Measurements from ENCODE around the gene TMEM72. TPM values are rescaled to one million over a fixed set of nuclear protein-coding genes. Genes with fewer than 3 reads are reported as not detected.

Gene TMEM72
- total RNA-seq, 2 experiments from 2014 or later = not detected

- ChIA-PET CTCF (interaction anchor here (1.0 to 3.0 kb wide), 5 partner anchors 10 to 131 kb away, joined by 3 to 9 read pairs (median 3); no protein-coding TSS in a partner anchor), POLR2A (no interaction called here)
- H3K27me3 Mint-ChIP-seq = peaks cover 7% of the 10 kb centered on the region
- no peaks in the 10 kb centered on the region for H3K36me3 Mint-ChIP-seq (ENCODE audit: low read depth)
- H3K9me3 Mint-ChIP-seq (ENCODE audit: low read depth) = no peaks in the 10 kb centered on the region
- peak overlapping the region; percentile 67 for H3K4me3 Mint-ChIP-seq
- ATAC-seq (peak; percentile 95), DNase-seq (peak; percentile 87)
- peaks cover 6% of the 10 kb centered on the region for H3K4me1 Mint-ChIP-seq
- intact Hi-C loops (cut with DNase I, micrococcal nuclease) = loop anchor here in 1 of 2 experiments (2.0 kb wide), 1 partner anchor 14 kb away; no protein-coding TSS in a partner anchor
- peak overlapping the region; percentile 55 for H3K27ac Mint-ChIP-seq
Observed at GRCh38 chr10:44878706-44879530, 32.2 kb upstream of the TMEM72 start.

- no peak for ATAC-seq
- Mint-ChIP-seq H3K27me3 (peaks cover 7% of the 10 kb centered on the region), H3K27ac (no peak overlapping the region), H3K36me3 (ENCODE audit: low read depth) (no peaks in the 10 kb centered on the region), H3K4me3 (peak overlapping the region; percentile 67), H3K4me1 (peaks cover 6% of the 10 kb centered on the region), H3K9me3 (ENCODE audit: low read depth) (no peaks in the 10 kb centered on the region)
- intact Hi-C loops (cut with DNase I, micrococcal nuclease) = loop anchor here in 1 of 2 experiments (2.0 kb wide), 1 partner anchor 15 kb away; no protein-coding TSS in a partner anchor
- POLR2A ChIA-PET = no interaction called here
- DNase-seq = no peak
- CTCF ChIA-PET = interaction anchor here (1.4 to 3.0 kb wide), 3 partner anchors 11 to 21 kb away, joined by 3 to 9 read pairs (median 6); no protein-coding TSS in a partner anchor
Observed at GRCh38 chr10:44879531-44879899, 31.6 kb upstream of the TMEM72 start.

- H3K27me3 Mint-ChIP-seq = peaks cover 7% of the 10 kb centered on the region
- DNase-seq (no peak), ATAC-seq (no peak)
- peaks cover 6% of the 10 kb centered on the region for H3K4me1 Mint-ChIP-seq
- intact Hi-C loops (cut with DNase I, micrococcal nuclease) = no loop called here
- H3K36me3 Mint-ChIP-seq (ENCODE audit: low read depth) = no peaks in the 10 kb centered on the region
- POLR2A ChIA-PET = no interaction called here
- H3K4me3 Mint-ChIP-seq = no peak overlapping the region
- CTCF ChIA-PET = interaction anchor here (1.9 kb wide), 1 partner anchor 10 kb away, joined by 6 read pairs; no protein-coding TSS in a partner anchor
- H3K9me3 Mint-ChIP-seq (ENCODE audit: low read depth) = no peaks in the 10 kb centered on the region
- H3K27ac Mint-ChIP-seq = no peak overlapping the region
Observed at GRCh38 chr10:44880090-44880715, 30.9 kb upstream of the TMEM72 start.

GRCh38 chr10:44881649-44882048, 29.5 kb upstream of the TMEM72 start:
- Mint-ChIP-seq H3K36me3 (ENCODE audit: low read depth) (no peaks in the 10 kb centered on the region), H3K9me3 (ENCODE audit: low read depth) (no peaks in the 10 kb centered on the region), H3K27ac (no peak overlapping the region), H3K4me1 (peaks cover 6% of the 10 kb centered on the region), H3K4me3 (no peak overlapping the region), H3K27me3 (peaks cover 7% of the 10 kb centered on the region)
- POLR2A ChIA-PET = no interaction called here
- CTCF ChIA-PET = no interaction called here
- DNase-seq (no peak), ATAC-seq (no peak)
- intact Hi-C loops (cut with DNase I, micrococcal nuclease) = no loop called here

- ChIA-PET CTCF (no interaction called here), POLR2A (no interaction called here)
- no peak overlapping the region for H3K4me3 Mint-ChIP-seq
- ATAC-seq (no peak), DNase-seq (no peak)
- H3K9me3 Mint-ChIP-seq (ENCODE audit: low read depth) = no peaks in the 10 kb centered on the region
- H3K36me3 Mint-ChIP-seq (ENCODE audit: low read depth) = no peaks in the 10 kb centered on the region
- intact Hi-C loops (cut with DNase I, micrococcal nuclease) = no loop called here
- no peak overlapping the region for H3K27ac Mint-ChIP-seq
- H3K4me1 Mint-ChIP-seq = peaks cover 6% of the 10 kb centered on the region
- H3K27me3 Mint-ChIP-seq = peaks cover 7% of the 10 kb centered on the region
Observed at GRCh38 chr10:44882166-44882720, 28.9 kb upstream of the TMEM72 start.

DNA sequence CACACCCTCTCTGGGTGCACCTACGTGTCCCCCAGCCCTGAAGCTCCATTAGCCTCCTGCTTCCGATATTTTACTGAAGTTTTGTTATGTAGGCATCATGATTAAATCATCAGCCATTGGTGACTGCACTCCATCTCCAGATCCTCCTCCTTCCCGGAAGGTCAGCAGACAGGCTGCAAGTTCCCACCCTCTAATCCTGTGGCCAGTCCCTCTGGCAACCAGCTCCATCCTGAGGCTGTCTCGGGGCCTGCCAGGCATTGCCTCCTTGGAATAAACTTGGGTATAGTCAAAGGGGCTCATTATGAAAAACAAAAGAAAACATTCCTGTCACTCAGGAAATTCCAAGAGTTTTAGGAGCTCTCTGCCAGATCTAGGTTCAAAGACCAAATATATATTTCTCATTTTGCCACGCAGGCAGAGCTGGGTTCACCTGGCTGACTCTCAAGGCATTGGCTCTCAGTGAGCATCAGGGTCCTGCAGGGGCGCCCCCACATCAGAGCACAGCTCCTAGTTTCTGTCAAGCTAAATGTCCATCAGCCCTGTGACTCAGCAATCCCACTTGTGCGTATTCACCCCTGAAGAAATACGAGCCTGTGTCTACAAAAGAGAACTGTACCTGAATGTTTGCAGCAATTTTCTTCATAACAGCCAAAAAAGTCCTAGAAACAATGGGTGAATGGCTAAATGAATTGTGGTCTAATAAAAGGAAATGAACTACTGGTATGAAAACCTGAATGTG, 27.4 kb upstream of the TMEM72 start:
- Mint-ChIP-seq H3K36me3 (ENCODE audit: low read depth) (no peaks in the 10 kb centered on the region), H3K4me3 (no peak overlapping the region), H3K27ac (no peak overlapping the region), H3K27me3 (peaks cover 7% of the 10 kb centered on the region), H3K4me1 (peaks cover 5% of the 10 kb centered on the region), H3K9me3 (ENCODE audit: low read depth) (no peaks in the 10 kb centered on the region)
- intact Hi-C loops (cut with DNase I, micrococcal nuclease) = no loop called here
- ATAC-seq = no peak
- CTCF ChIA-PET = no interaction called here
- POLR2A ChIA-PET = interaction anchor here (0.7 kb wide), 1 partner anchor 126 kb away, joined by 7 read pairs; no protein-coding TSS in a partner anchor
- DNase-seq = no peak

- ChIA-PET CTCF (interaction anchor here (0.6 kb wide), 1 partner anchor 784 kb away, joined by 3 read pairs; no protein-coding TSS in a partner anchor), POLR2A (no interaction called here)
- DNase-seq = no peak
- peaks cover 2% of the 10 kb centered on the region for H3K27me3 Mint-ChIP-seq
- ATAC-seq = no peak
- no peak overlapping the region for H3K27ac Mint-ChIP-seq
- H3K4me1 Mint-ChIP-seq = no peaks in the 10 kb centered on the region
- H3K9me3 Mint-ChIP-seq (ENCODE audit: low read depth) = no peaks in the 10 kb centered on the region
- no peak overlapping the region for H3K4me3 Mint-ChIP-seq
- intact Hi-C loops (cut with DNase I, micrococcal nuclease) = no loop called here
- no peaks in the 10 kb centered on the region for H3K36me3 Mint-ChIP-seq (ENCODE audit: low read depth)
Observed at GRCh38 chr10:44885710-44886109, 25.4 kb upstream of the TMEM72 start.

DNA sequence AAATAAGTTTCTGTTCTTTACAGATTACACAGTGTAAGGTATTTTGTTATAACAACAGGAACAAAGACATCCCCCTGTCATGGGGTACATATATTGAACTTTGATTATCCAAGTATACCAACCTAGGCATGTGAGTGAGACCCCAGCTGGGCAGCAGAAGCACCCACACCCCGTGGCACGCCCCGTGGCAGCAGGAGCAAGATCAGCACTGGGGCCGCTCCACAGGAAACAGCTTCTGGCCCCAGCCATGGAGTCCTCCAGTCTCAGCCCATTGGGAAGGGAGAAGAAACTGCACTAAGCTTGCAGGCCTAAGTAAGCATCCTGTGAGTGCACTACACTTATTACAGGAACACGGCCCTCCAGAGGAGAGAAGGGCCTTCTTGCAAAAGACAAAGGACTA, 24.2 kb upstream of the TMEM72 start:
- CTCF ChIA-PET = interaction anchor here (0.9 kb wide), 1 partner anchor 53 kb away, joined by 3 read pairs; no protein-coding TSS in a partner anchor
- Mint-ChIP-seq H3K4me3 (no peak overlapping the region), H3K27me3 (peaks cover 2% of the 10 kb centered on the region), H3K27ac (no peak overlapping the region), H3K4me1 (no peaks in the 10 kb centered on the region), H3K9me3 (ENCODE audit: low read depth) (no peaks in the 10 kb centered on the region), H3K36me3 (ENCODE audit: low read depth) (no peaks in the 10 kb centered on the region)
- ATAC-seq = no peak
- intact Hi-C loops (cut with DNase I, micrococcal nuclease) = no loop called here
- POLR2A ChIA-PET = no interaction called here
- DNase-seq = no peak

GRCh38 chr10:44888886-44889285, 22.3 kb upstream of the TMEM72 start:
- Mint-ChIP-seq H3K27me3 (no peaks in the 10 kb centered on the region), H3K4me3 (no peak overlapping the region), H3K27ac (no peak overlapping the region), H3K36me3 (ENCODE audit: low read depth) (no peaks in the 10 kb centered on the region), H3K4me1 (no peaks in the 10 kb centered on the region), H3K9me3 (ENCODE audit: low read depth) (no peaks in the 10 kb centered on the region)
- DNase-seq (no peak), ATAC-seq (no peak)
- intact Hi-C loops (cut with DNase I, micrococcal nuclease) = no loop called here
- ChIA-PET CTCF (interaction anchor here (0.9 kb wide), 1 partner anchor 10 kb away, joined by 3 read pairs; no protein-coding TSS in a partner anchor), POLR2A (no interaction called here)

DNA sequence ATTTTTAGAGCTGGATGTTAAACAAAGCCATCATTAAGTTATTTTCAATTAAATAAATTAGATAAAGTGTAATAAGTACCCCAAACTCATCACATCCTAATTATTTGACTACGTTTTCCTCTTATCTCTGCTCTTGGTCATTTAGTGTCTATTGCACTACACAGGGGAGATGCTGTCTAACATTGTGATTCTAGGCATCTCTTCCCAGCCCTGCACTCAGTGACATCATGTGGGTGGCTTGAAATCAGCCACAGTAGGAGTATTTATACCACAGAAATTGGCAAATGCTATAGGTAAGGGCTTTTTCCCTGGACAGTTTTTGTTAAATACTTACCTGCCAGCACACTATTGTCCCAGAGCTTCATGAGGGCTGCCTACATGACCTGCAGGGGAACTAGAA, 21.3 kb upstream of the TMEM72 start:
- ChIA-PET POLR2A (no interaction called here), CTCF (interaction anchor here (1.5 kb wide), 1 partner anchor 10 kb away, joined by 6 read pairs; no protein-coding TSS in a partner anchor)

More for the DNA sequence above, 21.3 kb upstream of the TMEM72 start:
- ATAC-seq = no peak
- intact Hi-C loops (cut with DNase I, micrococcal nuclease) = no loop called here
- no peaks in the 10 kb centered on the region for H3K4me1 Mint-ChIP-seq
- no peak overlapping the region for H3K27ac Mint-ChIP-seq
- H3K36me3 Mint-ChIP-seq (ENCODE audit: low read depth) = no peaks in the 10 kb centered on the region
- H3K27me3 Mint-ChIP-seq = no peaks in the 10 kb centered on the region
- no peak for DNase-seq
- no peak overlapping the region for H3K4me3 Mint-ChIP-seq
- no peaks in the 10 kb centered on the region for H3K9me3 Mint-ChIP-seq (ENCODE audit: low read depth)

All from activated CD4-positive, alpha-beta T cell treated with anti-CD3 and anti-CD28 coated beads for 36 hours (primary cell).